ENCODE measurements around the gene CAMSAP2.
"Not testable (repeated sequence)": the region's sequence is repeated elsewhere in the genome, so short reads cannot be mapped to it uniquely, and the experiment has no call there.

CAMSAP2 gene

GRCh38 chr1:200739702-200740570 is 1.2 kb downstream of the CAMSAP2 start:
- no peak for DNase-seq (ENCODE audit: low read depth, low spot score)

DNA sequence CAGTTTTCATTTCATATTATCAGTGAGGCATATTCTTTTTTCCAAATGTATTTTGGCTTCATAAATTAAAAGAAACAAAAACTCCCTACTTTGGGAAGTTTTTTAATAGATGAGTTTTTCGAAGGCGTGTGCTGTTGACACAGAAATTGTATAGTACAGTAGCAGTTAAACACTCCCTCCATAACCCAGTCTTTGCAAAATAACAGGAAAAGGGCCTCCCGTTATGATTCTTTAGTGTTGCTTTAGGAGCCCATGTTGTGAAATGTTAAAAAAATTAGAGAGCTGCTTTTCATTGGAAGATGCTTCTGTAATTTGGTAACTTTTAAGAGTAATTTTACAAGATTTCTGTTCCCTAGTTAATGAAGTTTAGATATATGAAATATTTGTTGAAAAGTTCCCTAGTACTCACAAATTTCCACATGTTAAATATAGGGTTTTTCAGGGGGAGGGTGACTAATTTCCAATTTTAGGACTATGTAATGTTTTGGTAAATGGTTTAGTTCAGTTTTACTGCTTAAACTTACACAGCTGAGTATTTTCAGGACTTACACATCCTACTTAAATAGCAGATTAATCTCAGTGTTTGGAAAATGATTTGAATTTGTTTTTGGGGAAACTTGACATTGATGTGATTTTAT is 2.0 kb downstream of the CAMSAP2 start:
- no peak for DNase-seq (ENCODE audit: low read depth, low spot score)

DNA sequence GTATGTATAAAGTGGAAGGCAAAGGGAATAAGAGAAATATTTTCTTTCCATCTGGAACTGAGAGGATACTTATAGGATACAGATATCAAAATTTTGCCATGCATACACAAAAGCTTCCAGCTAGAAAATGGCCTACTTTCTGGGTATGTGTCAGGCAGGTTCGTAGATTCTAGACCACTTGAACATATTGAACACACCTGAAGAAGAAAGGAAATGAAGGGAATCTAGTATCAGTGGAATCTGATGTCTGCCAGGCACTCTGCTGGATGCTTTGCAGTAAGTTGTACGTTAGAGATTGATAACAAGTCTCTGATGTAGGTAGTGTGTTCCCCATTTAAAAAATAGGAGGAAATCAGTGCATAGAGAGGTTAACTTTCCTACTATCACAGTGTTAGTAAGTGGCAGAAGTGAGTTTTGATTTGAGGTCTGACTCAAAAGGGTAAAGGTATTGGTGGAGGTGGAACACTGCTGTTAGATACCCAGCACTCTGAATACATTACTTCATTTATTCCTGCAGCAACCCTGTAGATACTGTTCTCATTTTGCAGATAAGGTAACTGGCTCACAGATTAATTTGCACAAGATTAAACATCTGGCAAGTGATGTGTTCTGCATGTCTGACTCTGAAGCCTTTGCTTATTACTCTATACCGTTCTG is 3.0 kb downstream of the CAMSAP2 start:
- no peak for DNase-seq (ENCODE audit: low read depth, low spot score)

DNA sequence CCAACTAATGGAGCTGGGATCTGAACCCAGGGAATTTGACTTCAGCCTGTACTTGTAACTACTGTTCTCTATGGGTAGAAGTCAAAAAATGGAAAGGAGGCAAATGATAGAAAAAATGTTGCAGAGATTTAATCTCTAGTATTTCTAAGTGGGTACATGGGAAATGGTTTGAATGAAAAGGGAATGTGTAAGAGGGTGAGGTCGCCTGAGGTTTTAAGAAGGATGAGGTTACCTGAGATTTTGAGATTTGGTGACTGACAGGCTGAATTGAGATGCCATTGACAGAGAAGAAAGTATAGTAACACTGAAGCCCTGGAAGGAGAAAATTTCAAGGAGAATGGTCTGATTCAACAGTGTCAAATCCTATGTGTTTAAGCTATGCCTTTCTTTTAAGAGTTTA is 5.5 kb downstream of the CAMSAP2 start:
- no peak for DNase-seq (ENCODE audit: low read depth, low spot score)

DNA sequence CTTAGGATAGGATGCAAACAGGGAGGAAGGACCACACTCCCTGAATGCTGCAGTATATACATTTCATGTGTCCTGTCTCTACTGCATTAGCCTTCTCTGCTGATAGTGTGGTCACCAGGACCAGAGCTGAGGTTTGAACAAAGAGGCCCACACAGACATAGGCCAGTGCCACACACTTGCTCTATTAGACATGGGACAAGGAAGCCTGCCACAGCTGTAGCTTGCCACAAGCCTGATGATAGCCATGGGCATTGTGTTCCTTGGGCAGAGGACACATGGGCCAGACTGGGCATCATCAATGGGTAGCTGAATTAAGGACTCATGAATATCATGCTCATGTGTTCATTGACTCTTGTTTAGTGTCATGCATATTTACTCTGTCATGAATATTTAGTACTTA is 10.4 kb downstream of the CAMSAP2 start:
- DNase-seq (ENCODE audit: low read depth, low spot score), result no peak

DNA sequence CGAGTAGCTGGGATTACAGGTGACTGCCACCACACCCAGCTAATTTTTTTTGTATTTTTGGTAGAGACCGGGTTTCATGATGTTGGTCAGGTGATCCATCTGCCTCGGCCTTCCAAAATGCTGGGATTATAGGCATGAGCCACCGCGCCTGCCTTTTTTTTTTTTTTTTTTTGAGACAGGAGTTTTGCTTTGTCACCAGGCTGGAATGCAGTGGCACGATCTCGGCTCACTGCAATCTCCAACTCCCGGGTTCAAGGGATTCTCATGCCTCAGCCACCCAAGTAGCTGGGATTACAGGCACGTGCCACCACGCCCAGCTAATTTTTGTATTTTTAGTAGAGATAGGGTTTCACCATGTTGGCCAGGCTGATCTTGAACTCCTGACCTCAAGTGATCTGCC is 12.1 kb downstream of the CAMSAP2 start:
- not testable (repeated sequence) for DNase-seq (ENCODE audit: low read depth, low spot score)

DNA sequence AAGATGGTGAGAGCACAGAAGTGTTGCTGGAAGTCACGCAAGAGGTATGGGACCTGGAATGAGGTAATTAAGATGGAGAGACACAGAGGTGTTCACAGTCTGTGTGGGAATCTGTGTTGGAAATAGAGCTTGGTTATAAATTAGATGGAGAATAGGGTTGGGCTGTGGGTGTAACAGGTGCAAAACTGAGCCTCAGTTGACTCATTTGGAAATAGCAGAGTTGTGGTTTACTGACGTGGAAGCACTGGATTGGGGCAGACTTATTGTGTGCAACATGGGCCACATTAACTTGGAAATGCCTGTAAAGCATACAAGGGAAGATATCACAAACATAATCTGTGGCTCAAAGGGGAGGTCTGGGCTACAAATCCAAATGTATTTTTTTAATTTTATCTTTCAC is 13.0 kb downstream of the CAMSAP2 start:
- no peak for DNase-seq (ENCODE audit: low read depth, low spot score)

DNA sequence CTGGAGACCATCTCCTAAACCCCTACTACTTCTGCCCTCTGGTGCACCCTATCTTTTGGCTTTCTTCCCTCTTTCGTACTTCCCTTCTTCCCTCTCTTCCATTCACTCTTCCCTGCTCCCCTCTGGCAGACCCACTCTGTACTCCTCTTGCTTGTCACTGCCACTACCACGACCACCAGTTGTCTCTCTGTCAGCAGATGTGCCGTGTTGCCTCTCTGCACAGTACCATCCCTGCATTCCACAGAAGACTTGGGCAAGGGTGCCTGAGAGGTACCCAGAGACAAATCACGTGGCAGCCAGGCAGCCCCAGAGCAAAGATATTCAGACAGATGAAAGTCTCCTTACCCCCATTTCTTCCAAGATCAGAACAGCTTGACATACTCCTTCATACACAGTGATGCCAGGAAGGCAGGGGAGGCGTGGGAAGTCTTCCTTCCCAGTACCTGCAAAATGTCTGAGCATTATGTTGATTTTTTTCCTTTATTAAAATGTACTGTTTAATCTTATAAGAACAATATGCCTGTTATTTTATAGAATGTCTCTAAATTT is 15.0 kb downstream of the CAMSAP2 start:
- DNase-seq (ENCODE audit: low read depth, low spot score), result no peak

DNA sequence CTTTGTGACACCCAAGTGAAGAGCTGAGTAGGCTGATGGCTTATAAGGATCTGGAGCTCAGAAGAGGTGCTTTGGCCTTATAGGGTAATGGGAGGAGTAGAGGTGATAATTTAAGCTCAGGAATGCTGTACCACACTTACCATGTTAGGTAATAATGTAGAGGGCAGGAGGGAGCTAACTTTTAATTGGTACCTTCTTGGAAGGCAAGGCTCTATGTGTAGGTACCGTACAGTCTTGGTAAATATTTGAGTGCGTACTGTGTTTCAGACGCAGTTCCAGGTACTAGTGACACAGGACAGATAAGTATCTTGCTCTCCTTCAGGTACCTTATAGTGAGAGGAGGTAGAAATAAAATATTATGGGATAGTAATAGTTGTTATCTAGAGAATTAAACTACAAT is 16.8 kb downstream of the CAMSAP2 start:
- DNase-seq (ENCODE audit: low read depth, low spot score), result no peak

DNA sequence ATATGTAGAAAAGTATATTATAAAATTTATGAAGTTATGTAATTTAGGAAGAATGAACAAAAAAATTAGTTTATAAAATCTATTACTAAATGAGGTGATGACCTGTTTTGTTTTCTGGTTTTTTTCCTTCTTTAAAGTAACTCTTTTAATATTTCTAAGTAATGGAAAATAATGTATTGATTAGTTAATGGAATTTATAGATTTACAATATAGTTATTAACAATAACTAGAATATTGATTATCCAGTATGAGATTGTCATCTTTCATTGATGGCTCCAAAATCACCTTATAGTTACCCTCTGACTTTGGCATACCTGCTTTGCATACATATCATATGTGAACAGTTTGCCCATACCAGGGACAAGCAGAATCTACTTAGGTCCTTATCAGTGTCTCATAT is 23.4 kb downstream of the CAMSAP2 start:
- DNase-seq (ENCODE audit: low read depth, low spot score), result no peak

DNA sequence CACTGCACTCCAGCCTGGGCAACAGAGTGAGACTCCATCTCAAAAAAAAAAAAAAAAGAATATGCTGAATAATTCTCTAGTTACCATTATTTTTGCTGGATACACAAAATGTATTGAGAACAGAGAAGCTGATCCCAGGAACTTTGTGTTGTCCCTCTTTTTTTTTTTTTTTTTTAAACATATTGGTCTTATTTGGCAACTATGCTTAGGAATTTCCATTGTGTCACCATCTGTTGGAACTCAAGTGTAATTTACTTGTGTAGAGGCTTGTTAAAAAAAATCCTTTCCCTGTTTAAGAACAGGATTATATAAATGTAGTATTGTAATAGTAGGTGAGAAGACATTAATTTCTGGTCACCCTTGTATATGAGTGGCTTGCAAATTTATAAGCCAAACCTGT is 28.6 kb downstream of the CAMSAP2 start:
- DNase-seq (ENCODE audit: low read depth, low spot score), result no peak

DNA sequence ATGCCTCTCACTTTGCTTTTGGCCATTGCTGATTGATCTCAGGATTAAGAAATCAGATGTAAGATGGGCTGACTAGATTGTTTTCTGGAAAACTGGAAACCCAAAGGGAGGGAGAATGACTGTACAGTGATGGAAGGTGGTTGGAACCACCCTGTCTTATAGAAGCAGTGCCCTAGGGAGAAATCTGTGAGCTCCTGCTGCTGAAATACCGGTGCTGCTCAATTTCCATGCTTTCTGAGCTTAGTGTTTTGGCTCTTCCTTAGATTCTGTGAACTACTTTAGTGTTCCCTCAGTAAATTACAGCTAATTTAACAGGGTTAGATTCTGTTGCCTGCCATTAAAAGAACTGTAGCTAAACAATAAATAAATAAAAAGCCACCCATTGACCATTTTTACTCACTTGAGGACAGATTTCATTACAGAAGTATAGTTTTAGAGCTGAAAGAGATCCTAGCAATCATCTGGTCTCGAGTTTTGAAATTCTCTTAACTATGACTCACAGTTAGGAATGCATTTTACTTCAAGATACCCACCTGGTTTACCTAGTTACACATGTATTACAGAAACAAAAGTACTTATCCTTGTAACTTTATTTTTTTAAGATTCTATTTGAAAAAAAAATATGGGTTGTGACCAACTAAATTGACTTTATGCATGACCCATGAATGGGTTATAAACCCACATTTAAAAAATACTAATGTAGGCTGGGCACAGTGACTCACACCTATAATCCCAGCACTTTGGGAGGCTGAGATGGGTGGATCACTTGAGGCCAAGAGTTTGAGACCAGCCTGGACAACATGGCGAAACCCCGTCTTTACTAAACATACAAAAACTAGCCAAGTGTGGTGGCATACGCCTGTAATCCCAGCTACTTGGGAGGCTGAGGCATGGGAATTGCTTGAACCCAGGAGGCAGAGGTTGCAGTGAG is 33.2 kb downstream of the CAMSAP2 start:
- DNase-seq (ENCODE audit: low read depth, low spot score), result no peak

GRCh38 chr1:200774311-200774710 is 35.6 kb downstream of the CAMSAP2 start:
- DNase-seq (ENCODE audit: low read depth, low spot score), result no peak

DNA sequence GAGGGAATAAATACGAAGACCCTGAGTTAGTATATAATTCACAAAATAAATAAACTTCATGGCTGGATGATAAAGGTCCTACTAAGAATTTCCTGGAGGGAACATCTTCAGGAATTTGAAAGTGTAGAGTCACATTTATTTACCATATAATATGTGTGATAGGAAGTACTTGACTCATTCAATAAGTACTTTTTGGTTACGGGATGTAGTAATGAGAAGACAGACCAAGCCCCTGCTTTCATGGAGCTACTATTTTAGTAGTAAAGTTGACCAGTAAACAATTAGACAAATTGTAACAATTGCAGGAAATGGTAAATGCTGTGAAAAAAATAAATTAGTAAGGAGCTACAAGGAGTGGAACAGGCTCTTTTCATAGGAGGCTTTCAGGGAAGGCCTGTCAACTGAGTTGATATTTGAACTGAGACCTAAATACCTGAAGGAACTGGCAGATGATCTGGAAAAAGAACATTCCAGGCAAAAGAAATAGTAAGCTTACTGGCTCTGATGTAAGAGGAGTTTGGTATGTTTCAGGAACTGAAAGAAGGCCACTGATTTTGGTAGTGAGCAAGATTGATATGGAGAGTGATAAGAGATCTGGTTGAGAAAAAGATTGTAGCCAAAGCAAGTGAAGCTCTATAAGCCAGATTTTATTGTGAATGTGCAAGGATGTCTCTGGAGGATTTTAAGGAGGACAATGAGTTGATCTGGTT is 36.2 kb downstream of the CAMSAP2 start:
- DNase-seq (ENCODE audit: low read depth, low spot score), result no peak

- DNase-seq (ENCODE audit: low read depth, low spot score), result no peak
Measured at GRCh38 chr1:200775850-200776249, 37.2 kb downstream of the CAMSAP2 start.

- no peak for DNase-seq (ENCODE audit: low read depth, low spot score)
Measured at GRCh38 chr1:200776949-200777348, 38.3 kb downstream of the CAMSAP2 start.

GRCh38 chr1:200778766-200779165 is 40.1 kb downstream of the CAMSAP2 start:
- DNase-seq (ENCODE audit: low read depth, low spot score), result no peak

DNA sequence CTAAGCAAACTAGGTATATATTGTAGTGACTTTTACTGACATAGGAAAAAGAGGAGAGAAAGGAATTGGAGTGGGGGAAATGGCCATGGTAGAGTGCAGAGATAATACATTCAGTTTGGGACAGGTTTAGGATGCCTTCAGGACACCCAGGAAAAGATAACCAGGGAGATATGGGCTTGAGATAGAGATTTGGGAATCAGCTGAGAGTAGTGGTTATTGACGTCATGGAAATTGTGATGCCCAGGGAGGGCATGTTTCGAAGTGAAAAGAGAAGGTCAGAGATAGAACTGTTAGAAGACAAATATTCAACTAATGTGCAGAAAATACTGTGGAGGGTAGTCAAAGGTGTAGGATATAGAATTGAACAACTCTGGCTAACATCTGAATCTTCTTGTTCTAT is 40.6 kb downstream of the CAMSAP2 start:
- no peak for DNase-seq (ENCODE audit: low read depth, low spot score)

- DNase-seq (ENCODE audit: low read depth, low spot score), result no peak
Measured at GRCh38 chr1:200780545-200781369, 42.1 kb downstream of the CAMSAP2 start.

- DNase-seq (ENCODE audit: low read depth, low spot score), result no peak
Measured at GRCh38 chr1:200783926-200784325, 45.2 kb downstream of the CAMSAP2 start.

Data from brain pericyte (primary cell).